ENCODE results near the gene KLRC4.
A peak's percentile ranks its signal among the peaks of the same experiment; 100 is the strongest.

Gene KLRC4

DNA sequence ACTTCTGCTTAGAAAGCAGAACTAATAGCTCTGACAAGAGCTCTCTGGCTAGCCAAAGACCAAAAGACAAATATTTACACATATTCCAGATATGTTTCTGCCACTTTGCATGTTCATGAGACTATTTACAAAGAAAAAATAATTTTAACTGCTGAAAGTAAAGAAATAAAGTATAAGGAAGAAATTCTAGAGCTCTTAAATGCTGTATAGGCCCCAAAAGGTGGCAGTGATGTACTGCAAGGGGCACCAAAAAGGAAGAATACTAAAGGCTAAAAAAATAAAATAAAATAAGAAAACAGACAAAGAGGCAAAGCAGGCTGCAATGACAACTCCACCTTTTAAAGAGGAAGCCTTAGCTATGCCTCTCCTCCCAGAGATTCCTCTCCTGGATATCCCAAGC, 42.7 kb downstream of the KLRC4 start:
- no peak for DNase-seq

DNA sequence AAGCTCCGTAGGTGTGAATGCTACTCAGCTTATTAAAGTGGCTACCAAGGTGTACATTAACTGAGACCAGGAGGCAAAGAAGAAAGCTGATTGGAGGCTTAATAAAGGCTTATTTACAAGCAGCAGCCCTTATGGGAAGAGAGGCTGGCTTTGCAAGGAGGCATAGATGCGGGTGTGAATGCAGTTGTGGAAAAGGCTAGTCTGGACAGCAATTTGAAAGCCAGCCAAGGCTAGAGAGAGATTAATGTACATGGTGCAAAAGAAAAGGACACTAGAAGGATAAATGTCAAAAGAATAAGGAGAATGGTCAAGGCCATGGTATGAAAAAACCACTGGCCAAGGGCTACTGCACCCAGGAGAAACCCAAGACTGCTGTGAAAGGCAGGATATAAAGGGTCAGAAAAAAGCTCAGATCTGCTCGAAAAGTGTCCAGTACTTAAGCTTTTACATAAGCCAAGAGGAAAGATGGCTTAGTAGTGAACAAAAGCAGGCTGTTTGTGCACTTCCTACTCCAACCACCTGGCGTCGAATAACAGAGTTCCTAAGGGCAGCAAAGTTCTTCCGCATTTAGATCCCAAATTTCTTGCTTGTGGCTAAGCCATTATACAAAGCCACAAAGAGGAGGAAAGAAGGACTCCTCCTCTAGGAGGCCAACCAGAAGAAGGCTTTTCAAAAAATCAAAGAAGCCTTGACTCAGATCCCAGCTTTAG, 43.7 kb downstream of the KLRC4 start:
- DNase-seq = no peak

DNA sequence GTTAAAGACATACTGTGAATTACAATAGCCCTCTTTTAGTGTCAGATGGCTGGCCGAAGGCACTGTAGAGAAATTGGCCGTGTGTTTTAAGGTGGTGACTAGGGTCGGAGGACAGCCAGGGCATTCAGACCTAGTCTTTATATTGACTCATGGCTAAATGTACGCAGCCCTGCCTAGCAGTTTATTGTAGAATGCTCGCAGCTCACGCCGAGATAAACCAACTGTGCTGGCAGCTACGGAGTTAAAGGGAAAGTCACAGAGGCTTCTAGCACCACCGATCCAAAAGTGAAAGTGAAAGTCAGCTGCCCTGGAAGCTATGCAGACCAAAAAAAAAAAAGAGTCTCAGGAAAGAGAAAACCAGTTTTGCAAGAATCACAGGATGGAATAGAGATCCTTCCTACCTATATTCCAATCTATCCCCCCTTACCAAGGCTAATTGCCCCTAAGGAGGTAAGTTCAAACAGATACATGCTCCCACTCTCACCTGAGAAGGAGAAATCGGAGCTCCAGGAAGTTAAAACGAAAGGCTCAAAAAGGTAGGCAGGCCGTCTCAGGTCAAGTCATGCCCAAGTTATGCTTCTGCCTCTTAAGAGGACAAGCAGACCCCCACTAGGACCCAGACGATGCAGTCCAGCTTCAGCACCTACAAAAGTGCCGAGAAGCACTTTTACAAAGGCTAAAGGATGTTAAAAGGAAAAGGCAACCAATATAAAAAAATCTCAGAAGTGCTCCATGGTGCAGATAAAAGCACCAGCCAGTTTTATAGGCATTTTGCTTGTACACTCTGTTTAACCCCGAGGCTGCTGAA, 44.5 kb downstream of the KLRC4 start:
- DNase-seq = peak; percentile 61

DNA sequence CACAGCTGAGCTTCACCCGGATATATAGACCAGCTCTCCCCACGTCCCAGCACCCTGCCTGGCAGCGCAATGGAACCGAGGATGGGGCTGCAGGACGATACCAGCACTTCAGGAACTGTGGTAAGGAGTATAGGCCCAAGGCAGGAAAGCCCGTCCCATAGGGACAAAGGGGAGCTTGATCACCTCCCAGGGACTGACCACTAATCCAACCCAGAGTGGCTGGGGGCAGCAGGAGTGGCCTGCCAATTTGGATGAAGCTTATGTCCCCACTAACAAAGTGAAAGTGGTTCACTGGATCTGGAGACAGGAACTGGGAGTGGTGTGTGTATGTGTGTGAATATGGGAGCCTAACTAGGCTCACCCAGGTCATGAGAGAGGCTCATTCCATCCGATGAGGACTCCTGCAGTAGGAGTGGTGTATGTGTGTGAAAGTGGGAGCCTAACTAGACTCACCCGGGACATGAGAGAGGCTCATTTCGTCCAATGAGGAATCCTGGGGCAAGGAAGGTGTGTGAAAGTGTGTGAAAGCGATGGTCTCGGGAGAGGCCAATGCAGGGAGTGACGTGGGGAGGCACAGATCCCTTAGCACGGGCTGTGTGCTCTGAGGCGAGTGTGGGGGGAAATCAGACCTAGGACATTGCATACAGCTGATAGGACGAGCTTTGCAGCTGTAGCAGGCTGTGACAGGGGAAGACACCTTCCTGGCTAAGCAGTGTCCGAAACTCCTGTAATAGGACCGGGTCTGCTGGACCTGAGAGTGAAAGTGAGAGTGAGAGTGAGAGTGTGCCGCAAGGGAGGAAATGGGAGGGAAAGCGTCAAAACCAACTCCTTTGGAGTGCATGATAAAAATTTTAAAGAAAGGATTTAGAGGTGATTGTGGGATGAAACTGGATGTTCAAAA, 45.4 kb downstream of the KLRC4 start:
- DNase-seq = peak; percentile 41

DNA sequence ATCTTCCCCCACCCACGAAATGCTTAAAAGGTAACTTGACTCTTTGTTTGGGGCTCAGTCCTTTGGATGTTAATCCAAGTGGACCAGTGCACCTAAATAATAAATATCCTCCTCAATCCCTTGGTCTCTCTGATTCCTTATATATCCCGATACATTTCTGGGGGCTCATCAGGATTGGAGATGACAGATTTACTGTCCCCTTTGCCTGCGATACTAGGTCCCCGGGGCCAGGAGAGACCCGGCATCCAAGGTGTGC, 46.0 kb downstream of the KLRC4 start:
- DNase-seq = no peak

DNA sequence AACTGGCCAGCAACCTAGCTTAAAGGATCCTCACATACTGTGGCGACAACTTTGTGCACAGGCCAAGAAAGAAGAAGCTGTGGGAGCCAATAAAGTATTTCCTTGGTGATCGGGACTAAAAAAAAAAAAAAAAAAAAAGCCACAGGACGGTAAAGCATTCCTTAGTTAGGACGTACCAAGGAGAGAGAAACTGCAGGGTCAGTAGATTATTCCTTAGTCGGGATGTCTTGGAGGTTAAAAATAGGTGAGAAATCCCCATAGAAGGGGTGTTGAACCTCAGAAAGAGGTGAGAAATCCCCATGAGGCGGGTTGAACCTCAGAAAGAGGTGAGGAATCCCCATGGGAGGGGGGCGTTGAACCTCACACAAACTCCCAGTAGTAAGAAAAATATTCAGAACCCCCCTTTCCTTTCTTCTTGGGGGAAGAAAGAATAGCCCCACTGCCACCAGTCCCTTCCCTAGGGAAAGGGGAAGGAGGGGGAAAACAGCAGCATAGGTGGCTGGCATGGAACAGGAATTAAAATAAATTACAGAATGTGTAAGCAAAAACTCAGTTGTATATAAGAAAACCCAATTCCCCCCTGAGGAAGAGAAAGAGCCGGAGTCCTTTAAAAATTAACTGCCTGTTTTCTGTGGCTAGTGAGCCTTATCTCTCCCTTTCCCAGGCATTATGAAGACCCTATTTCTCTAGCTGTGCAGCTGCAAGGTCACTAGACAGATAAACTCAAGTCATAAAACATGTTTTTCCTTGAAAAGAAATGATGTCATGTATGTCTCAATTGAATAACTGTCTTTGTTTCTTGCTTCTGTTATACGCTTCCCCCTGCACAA, 46.5 kb downstream of the KLRC4 start:
- no peak for DNase-seq

DNA sequence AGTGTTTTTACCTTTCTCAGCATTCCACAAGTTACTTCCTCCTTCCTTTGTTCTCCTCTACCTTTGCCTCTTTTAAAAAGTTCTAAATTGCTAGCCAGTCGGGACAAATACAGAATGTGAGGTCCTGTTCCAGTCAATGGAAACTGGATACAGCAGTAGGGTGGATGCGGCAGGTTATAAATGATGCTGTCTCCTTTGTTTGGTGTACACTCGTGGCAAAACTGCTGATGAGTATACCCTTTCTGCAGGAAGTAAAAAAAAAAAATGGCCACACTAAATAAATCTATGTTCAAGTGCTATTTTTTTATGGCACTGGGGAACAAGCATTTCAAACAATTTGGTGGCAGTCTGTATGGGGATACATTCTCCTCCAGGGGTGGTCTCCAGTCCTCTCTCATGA, 47.2 kb downstream of the KLRC4 start:
- DNase-seq = no peak

DNA sequence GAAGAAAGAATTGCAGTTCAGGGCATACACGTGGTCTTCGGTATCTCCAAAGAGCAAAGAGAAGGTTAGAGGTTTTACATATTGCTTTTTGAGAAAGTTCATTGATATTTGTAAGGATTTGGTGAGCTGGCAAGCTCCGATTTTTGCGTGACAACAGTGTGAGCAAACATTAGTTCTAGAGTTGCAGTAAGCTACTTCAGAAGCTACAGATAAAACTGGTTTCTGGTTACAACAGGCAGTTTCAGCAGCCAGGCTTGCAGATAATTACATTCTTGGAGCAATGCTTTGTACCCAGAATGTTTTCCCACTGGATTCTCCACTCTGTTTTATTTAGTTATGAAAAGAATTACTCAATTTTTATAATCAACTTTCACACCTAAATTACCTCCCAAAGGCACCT, 47.9 kb downstream of the KLRC4 start:
- DNase-seq = no peak

DNA sequence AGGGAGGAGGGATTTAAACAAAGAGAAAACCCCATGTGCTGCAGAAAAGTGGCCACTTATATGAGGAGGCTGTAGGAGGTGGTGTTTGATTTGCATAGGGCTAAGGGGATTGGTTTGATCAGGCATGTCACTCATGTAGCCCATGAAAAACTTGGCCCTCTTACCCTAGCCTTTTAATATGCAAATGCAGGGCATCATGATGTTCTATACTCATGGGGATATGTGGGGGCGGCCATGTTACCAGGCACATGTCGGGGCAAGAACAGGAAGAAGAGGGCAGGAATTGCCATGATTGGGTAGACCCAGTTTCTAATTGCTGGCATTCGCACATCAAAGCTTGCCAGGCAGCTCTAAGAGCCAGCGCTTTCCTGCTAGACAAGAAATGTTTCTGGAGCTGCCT, 48.5 kb downstream of the KLRC4 start:
- no peak for DNase-seq

DNA sequence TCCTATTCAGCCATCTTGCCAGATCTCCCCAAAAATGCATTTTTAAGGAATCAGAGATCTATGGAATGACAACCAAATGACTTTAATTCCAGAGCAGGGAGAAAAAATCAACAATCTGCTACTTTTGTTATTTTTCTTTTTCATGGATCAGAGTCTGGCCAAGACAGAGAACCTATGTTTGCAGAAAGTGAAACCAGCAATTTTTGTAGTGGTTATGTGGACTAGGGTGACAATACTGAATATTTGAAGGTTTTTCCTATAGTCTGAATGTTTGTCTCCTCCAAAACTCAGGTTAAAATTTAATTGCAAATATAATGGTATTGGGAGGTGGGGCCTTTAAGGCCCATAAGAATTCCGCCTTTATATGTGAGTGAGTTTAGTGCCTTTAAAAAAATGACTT, 50.6 kb downstream of the KLRC4 start:
- no peak for DNase-seq

DNA sequence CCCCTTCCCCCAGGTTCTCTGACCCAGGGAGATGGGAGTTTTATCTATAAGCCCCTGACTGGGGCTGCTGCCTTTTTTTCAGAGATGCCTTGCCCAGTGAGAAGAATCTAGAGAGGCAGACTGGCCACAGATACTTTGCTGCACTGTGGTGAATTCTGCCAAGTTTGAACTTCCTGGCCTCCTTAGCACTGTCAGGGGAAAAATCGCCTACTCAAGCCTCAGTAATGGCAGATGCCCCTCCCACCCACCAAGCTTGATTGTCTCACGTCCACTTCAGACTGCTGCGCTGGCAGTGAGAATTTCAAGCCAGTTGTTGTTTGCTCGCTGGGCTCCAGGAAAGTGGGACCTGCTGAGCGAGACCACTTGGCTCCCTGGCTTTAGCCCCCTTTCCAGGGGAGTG, 51.4 kb downstream of the KLRC4 start:
- no peak for DNase-seq
